Measurements from ENCODE around the gene PEPD. TPM values are rescaled to one million over a fixed set of nuclear protein-coding genes. Genes with fewer than 3 reads are reported as not detected.

Gene PEPD
- total RNA-seq, 1 experiment from 2014 or later, result 116 TPM

- intact Hi-C loops (cut with micrococcal nuclease; ENCODE audit: unreplicated experiment), result loop anchor here (10.0 kb wide), 1 partner anchor 272 kb away; no protein-coding TSS in a partner anchor
- H3K4me3 ChIP-seq (ENCODE audit: low read depth, low read length), result no peak overlapping the region
- H3K27ac Mint-ChIP-seq (ENCODE audit: unreplicated experiment), result no peak overlapping the region
- POLR2A ChIA-PET, result no interaction called here
- no peaks in the 10 kb centered on the region for H3K4me1 Mint-ChIP-seq (ENCODE audit: low read depth, unreplicated experiment)
- H3K36me3 ChIP-seq (ENCODE audit: control insufficient read depth, insufficient read depth, low read length), result no peaks in the 10 kb centered on the region
- CTCF ChIA-PET, result interaction anchor here (0.6 to 1.8 kb wide), 6 partner anchors 16 to 336 kb away, joined by 3 to 9 read pairs (median 4); no protein-coding TSS in a partner anchor
- H3K9me3 ChIP-seq, result no peaks in the 10 kb centered on the region
- no peaks in the 10 kb centered on the region for H3K4me1 ChIP-seq
- no TSS peak for BruUV-seq (replicated peaks)
- H3K27me3 ChIP-seq (replicated peaks; ENCODE audit: control insufficient read depth, insufficient read depth, low read length), result no peaks in the 10 kb centered on the region
- no peaks in the 10 kb centered on the region for H3K9me3 Mint-ChIP-seq (ENCODE audit: unreplicated experiment)
- H3K36me3 Mint-ChIP-seq (ENCODE audit: insufficient read depth, unreplicated experiment), result peaks cover 5% of the 10 kb centered on the region
- no peak for TF ChIP-seq CTCF (IDR thresholded peaks at IDR 0.05; ENCODE audit: insufficient read depth in 1 of 2, low read depth in 1 of 2, low read length in 1 of 2, severe bottlenecking in 1 of 2, unreplicated experiment in 1 of 2)
- H3K27me3 Mint-ChIP-seq (ENCODE audit: insufficient read depth, unreplicated experiment), result no peaks in the 10 kb centered on the region
- DNase-seq, result peak in 1 of 2 experiments; percentile 25
- no peak overlapping the region for H3K4me3 Mint-ChIP-seq (ENCODE audit: unreplicated experiment)
Observed at GRCh38 chr19:33432446-33433170, 89.0 kb downstream of the PEPD start.

GRCh38 chr19:33432015-33432414 is 89.6 kb downstream of the PEPD start:
- Mint-ChIP-seq H3K36me3 (ENCODE audit: insufficient read depth, unreplicated experiment) (peaks cover 5% of the 10 kb centered on the region), H3K9me3 (ENCODE audit: unreplicated experiment) (no peaks in the 10 kb centered on the region), H3K27me3 (ENCODE audit: insufficient read depth, unreplicated experiment) (no peaks in the 10 kb centered on the region), H3K4me1 (ENCODE audit: low read depth, unreplicated experiment) (no peaks in the 10 kb centered on the region), H3K27ac (ENCODE audit: unreplicated experiment) (no peak overlapping the region), H3K4me3 (ENCODE audit: unreplicated experiment) (no peak overlapping the region)
- Histone ChIP-seq H3K27me3 (replicated peaks; ENCODE audit: control insufficient read depth, insufficient read depth, low read length) (no peaks in the 10 kb centered on the region), H3K4me1 (no peaks in the 10 kb centered on the region), H3K4me3 (ENCODE audit: low read depth, low read length) (no peak overlapping the region), H3K36me3 (ENCODE audit: control insufficient read depth, insufficient read depth, low read length) (no peaks in the 10 kb centered on the region), H3K9me3 (no peaks in the 10 kb centered on the region)
- no TSS peak for BruUV-seq (replicated peaks)
- no peak for TF ChIP-seq CTCF (IDR thresholded peaks at IDR 0.05; ENCODE audit: insufficient read depth in 1 of 2, low read depth in 1 of 2, low read length in 1 of 2, severe bottlenecking in 1 of 2, unreplicated experiment in 1 of 2)
- intact Hi-C loops (cut with micrococcal nuclease; ENCODE audit: unreplicated experiment), result loop anchor here (10.0 kb wide), 1 partner anchor 273 kb away; no protein-coding TSS in a partner anchor
- CTCF ChIA-PET, result interaction anchor here (0.6 to 1.8 kb wide), 8 partner anchors 15 to 336 kb away, joined by 3 to 9 read pairs (median 4); no protein-coding TSS in a partner anchor
- peak in 1 of 2 experiments; percentile 28 for DNase-seq
- POLR2A ChIA-PET, result no interaction called here

GRCh38 chr19:33430674-33431277 is 90.8 kb downstream of the PEPD start:
- intact Hi-C loops (cut with micrococcal nuclease; ENCODE audit: unreplicated experiment), result loop anchor here (1.0 to 10.0 kb wide), 2 partner anchors 274 to 341 kb away; no protein-coding TSS in a partner anchor
- ChIA-PET POLR2A (interaction anchor here (0.5 kb wide), 1 partner anchor 388 kb away, joined by 3 read pairs; no protein-coding TSS in a partner anchor), CTCF (interaction anchor here (0.5 to 2.0 kb wide), 24 partner anchors 9 to 475 kb away, joined by 3 to 21 read pairs (median 3); partner anchors contain the start of gene PEPD)
- Mint-ChIP-seq H3K9me3 (ENCODE audit: unreplicated experiment) (no peaks in the 10 kb centered on the region), H3K4me3 (ENCODE audit: unreplicated experiment) (no peak overlapping the region), H3K4me1 (ENCODE audit: low read depth, unreplicated experiment) (no peaks in the 10 kb centered on the region), H3K27me3 (ENCODE audit: insufficient read depth, unreplicated experiment) (no peaks in the 10 kb centered on the region), H3K27ac (ENCODE audit: unreplicated experiment) (no peak overlapping the region), H3K36me3 (ENCODE audit: insufficient read depth, unreplicated experiment) (peaks cover 5% of the 10 kb centered on the region)
- no peaks in the 10 kb centered on the region for H3K4me1 ChIP-seq
- H3K36me3 ChIP-seq (ENCODE audit: control insufficient read depth, insufficient read depth, low read length), result no peaks in the 10 kb centered on the region
- DNase-seq, result peak; percentile 72 to 82
- no peaks in the 10 kb centered on the region for H3K27me3 ChIP-seq (replicated peaks; ENCODE audit: control insufficient read depth, insufficient read depth, low read length)
- peak; percentile 80 to 96 for TF ChIP-seq CTCF (IDR thresholded peaks at IDR 0.05; ENCODE audit: insufficient read depth in 1 of 2, low read depth in 1 of 2, low read length in 1 of 2, severe bottlenecking in 1 of 2, unreplicated experiment in 1 of 2)
- H3K4me3 ChIP-seq (ENCODE audit: low read depth, low read length), result no peak overlapping the region
- no peaks in the 10 kb centered on the region for H3K9me3 ChIP-seq
- BruUV-seq (replicated peaks), result no TSS peak
